HG02970 (cell line): ENCODE data around the gene INPP1.
"Not testable (repeated sequence)": the region's sequence is repeated elsewhere in the genome, so short reads cannot be mapped to it uniquely, and the experiment has no call there.

Source experiments
- ATAC-seq: cut with Tn5 transposase; IDR thresholded peaks from one replicate; pipeline ENCODE4 v1.9.1; 2021; ENCODE audit warnings: mild to moderate bottlenecking, moderate library complexity, moderate number of reproducible peaks; ENCODE audit not compliant: unreplicated experiment, low FRiP score

The INPP1 gene

DNA sequence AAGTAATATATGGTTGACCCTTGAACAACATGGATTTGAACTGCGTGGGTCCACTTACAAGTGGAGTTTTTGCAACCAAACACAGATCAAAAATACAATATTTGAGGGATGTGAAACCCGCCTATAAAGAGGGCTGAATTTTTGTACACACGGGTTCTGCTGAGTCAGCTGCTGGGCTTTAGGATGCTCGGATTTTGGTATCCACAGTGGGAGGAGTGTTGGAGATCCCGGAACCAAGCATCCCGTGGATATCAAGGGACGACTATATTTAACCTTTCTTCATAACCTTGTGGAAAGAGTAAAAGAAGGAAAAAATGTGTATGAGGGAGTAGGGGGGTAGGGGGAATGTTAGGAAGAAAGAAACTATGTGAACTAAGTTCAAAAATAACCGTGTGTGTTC is 10.0 kb upstream of the INPP1 start:
- no peak for ATAC-seq

DNA sequence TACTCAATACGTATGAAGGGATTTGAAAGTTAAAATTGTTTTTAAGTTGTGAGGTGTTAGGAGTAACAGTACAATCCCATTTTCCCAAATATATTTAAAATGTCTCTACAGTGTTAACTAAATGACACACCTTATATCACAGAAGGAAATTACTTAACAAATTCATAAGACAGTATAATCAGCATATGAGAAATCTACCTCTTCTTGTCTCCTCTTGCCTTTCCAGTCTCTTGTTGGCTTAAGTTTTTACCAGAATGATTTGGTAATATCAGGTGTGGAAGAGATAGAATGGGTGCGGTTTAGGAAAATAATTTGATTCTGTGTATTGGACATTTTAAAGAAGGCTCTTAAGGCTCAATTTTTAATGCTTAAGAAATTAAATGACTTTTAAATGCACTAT is 9.5 kb upstream of the INPP1 start:
- ATAC-seq, result no peak

GRCh38 chr2:190334479-190335224 is 8.7 kb upstream of the INPP1 start:
- ATAC-seq, result no peak

- ATAC-seq, result no peak
These were observed 8.2 kb upstream of the INPP1 start for GRCh38 chr2:190335225-190335559.

DNA sequence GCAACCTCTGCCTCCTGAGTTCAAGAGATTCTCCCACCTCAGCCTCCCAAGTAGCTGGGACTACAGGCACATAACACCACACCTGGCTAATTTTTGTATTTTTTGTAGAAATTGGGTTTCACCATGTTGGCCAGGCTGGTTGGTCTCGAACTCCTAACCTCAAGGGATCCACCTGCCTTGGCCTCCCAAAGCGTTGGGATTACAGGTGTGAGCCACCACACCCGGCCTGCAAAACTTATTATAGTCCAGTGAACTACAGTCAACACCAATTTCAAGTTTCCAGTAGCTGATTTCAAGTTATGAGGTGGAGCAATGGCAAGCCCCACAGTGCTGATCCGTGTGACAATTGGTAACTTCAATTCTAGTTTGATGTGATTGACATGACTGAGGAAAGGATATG is 7.8 kb upstream of the INPP1 start:
- not testable (repeated sequence) for ATAC-seq

DNA sequence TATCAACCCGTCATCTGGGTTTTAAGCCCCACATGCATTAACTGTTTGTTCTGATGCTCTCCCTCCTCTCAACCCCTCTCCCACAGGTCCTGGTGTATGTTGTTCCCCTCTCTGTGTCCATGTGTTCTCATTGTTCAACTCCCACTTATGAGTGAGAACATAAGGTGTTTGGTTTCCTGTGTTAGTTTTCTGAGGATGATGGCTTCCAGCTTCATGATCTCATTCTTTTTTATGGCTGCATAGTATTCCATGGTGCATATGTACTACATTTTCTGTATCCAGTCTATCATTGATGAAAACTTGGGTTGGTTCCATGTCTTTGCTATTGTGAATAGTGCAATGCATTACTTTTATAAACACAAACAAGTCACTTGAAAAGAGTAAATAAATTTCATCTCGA is 7.0 kb upstream of the INPP1 start:
- ATAC-seq, result no peak

DNA sequence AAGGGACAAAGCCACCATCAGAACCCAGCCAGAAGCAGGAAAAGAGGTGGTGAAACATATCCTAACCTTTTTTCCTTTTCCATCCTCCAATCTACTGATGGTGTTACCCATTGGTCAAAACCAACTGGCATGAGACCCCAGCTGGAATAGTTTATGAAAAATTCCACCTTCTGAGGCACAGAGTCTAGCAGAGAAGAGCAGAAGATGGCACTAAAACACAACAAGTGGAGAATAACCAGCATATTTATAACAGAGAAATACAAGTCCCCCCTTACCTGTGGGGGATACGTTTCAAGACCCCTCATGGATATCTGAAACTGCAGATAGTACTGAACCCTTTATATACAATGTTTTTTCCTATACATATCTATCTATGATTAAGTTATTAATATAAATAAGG is 4.9 kb upstream of the INPP1 start:
- no peak for ATAC-seq

DNA sequence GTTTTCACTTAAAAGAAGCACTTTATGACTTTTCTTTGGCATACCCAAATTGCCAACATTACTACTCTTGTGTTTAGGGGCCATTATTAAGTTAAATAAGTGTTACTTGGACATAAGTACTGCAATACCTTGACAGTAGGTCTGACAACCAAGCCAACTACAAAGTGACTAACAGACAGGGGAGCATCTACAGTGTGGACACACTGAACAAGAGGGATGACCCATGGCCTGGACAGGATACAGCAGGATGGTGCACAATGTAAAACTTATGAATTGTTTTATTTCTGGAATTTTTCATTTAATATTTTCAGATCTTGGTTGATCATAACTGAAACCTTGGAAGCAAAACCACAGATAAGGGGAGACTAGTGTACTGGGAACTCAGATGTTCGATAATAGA is 4.0 kb upstream of the INPP1 start:
- no peak for ATAC-seq

GRCh38 chr2:190340369-190340768 is 3.0 kb upstream of the INPP1 start:
- no peak for ATAC-seq

GRCh38 chr2:190342611-190343010 is 778 bp upstream of the INPP1 start:
- no peak for ATAC-seq

- peak; percentile 32 for ATAC-seq
These were observed 277 bp upstream of the INPP1 start for GRCh38 chr2:190343089-190343535.

GRCh38 chr2:190344276-190344827 is 963 bp downstream of the INPP1 start:
- ATAC-seq, result peak; percentile 73

GRCh38 chr2:190350371-190350770 is 7.0 kb downstream of the INPP1 start:
- ATAC-seq, result no peak

- ATAC-seq, result no peak
These were observed 8.6 kb downstream of the INPP1 start for GRCh38 chr2:190351955-190352354.

DNA sequence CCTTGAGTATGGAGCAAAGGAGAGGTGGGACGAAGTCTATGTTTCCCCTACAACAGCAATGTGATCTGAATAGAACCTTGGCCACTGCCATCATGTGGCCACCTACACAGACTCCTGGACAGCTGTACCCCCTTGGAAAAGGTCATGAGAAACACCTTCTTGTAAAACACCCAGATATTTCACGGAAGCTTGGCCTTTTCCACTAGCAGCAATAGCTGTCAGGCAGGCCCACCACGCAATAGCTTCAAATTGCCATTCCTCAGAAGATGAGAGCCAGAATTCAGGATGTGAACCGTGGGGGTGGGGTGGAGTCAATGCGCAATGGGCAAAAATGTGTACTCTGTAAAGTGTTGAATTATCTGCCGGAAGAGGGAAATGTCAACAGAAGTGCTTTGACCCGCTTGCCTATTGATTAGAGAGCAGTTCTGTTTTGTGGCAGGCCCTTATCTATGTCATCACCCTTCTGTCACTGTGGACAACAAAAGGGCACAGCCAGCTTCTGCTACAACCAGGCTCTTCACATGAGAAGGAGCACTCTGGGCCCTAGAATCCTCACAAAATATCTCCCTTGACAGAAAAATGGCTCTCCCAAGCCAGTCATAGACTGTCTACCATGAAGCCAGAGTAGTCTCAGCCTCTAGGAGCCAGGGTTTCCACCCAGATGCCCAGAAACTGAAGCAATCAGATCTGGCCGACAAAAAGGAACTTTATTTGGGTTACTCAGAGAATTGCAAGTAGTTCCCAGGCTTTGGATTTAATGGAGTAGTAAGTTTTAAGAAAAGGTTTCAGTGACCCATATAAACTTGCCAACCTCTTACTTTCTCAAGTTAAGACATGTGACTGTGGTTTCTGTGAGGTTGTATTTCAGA is 9.5 kb downstream of the INPP1 start:
- ATAC-seq, result no peak

- no peak for ATAC-seq
These were observed 10.1 kb downstream of the INPP1 start for GRCh38 chr2:190353537-190353899.

GRCh38 chr2:190354003-190354690 is 10.8 kb downstream of the INPP1 start:
- no peak for ATAC-seq

DNA sequence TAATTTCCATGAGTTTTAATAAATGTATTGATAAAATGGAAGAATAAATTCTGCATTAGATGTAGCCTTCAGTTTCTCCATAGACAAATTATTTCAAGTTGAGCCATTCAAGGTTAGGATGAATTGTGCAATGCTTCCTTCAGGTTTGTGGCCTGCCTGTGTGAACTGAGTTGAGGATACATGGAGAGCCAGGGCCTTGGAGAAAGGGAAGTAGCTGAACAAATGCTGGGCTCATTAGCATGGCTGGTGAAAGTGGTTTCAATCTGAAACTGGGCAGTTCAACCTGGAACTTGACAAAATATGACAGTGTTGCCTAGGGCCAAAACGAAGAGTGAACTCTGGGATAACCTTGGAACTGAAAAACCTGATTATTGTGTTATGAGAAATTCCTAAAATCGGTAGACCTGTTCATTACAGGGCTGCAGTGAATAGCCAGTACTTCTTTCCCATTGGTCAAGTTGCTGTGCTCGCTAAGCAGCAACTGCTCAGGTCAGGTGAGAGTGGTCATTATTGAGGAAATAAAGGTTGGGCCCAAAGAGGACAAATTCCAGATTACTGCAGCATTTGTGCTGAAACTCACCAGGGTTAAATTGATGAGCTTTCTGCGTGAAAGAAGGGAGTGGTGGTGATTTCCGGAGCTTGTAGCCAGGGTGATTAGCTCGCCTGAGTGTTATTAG is 12.7 kb downstream of the INPP1 start:
- no peak for ATAC-seq

DNA sequence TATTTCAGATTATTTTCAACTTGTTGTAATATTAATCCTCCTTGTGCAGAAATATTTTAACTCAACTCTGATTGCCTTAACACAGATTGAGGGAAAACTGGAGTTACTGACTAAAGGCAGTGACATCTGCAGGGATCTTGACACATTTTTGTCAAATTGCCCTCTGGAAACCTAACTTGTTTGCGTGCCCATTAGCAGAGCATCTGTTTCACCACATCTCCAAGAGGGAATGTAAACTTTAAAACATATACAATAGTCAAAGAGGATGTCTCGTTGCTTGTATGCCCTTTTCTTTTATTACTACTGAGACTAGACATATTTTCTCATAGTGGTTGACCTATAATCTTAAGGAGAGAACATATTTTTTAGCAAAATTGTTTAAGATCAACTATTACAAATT is 14.2 kb downstream of the INPP1 start:
- no peak for ATAC-seq

- not testable (repeated sequence) for ATAC-seq
These were observed 15.5 kb downstream of the INPP1 start for GRCh38 chr2:190358655-190359448.
